ENCODE data around the gene ACTA2. TPM values are rescaled to one million over a fixed set of nuclear protein-coding genes. Genes with fewer than 3 reads are reported as not detected.

ACTA2 gene
- total and polyA plus RNA-seq, 8 donors: 8.1 to 78.7 (median 32.2) TPM

DNA sequence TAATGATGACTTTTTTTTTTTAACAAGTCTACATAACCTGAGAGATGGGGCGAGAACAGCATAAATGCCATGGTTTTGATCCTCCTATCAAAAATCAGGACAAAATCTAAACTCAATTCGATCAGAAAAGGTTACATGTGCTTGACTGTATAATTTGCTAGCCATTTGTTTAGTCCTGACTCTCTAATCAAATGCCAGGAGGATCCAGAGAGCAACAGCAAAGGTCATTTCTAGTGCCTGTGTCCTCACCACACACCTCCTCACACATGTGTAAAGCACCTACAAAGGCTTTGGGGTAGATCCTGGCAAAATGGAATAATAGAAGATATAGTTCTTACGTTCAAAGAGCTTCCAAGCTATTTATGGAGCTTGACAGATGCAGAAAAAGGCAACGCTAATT, 27.0 kb upstream of the ACTA2 start:
- TF ChIP-seq, protein P1, sequence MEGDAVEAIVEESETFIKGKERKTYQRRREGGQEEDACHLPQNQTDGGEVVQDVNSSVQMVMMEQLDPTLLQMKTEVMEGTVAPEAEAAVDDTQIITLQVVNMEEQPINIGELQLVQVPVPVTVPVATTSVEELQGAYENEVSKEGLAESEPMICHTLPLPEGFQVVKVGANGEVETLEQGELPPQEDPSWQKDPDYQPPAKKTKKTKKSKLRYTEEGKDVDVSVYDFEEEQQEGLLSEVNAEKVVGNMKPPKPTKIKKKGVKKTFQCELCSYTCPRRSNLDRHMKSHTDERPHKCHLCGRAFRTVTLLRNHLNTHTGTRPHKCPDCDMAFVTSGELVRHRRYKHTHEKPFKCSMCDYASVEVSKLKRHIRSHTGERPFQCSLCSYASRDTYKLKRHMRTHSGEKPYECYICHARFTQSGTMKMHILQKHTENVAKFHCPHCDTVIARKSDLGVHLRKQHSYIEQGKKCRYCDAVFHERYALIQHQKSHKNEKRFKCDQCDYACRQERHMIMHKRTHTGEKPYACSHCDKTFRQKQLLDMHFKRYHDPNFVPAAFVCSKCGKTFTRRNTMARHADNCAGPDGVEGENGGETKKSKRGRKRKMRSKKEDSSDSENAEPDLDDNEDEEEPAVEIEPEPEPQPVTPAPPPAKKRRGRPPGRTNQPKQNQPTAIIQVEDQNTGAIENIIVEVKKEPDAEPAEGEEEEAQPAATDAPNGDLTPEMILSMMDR (IDR thresholded peaks at IDR 0.05): no peak
- no peak for ATAC-seq
- no peaks in the 10 kb centered on the region for H3K27me3 ChIP-seq
- H3K27ac ChIP-seq: no peak overlapping the region
- no peaks in the 10 kb centered on the region for H3K36me3 ChIP-seq
- FAIRE-seq: no peak
- H3K9me3 ChIP-seq: no peaks in the 10 kb centered on the region
- H3K4me3 ChIP-seq: no peak overlapping the region
- no peak for DNase-seq
- WGBS, 2 donors: 79% methylated on average over 4 of the region's 4 CpGs
- H3K4me1 ChIP-seq: peaks cover 5 to 7% (median 6%) of the 10 kb centered on the region in 3 donors
- intact Hi-C loops (cut with DNase I): no loop called here

DNA sequence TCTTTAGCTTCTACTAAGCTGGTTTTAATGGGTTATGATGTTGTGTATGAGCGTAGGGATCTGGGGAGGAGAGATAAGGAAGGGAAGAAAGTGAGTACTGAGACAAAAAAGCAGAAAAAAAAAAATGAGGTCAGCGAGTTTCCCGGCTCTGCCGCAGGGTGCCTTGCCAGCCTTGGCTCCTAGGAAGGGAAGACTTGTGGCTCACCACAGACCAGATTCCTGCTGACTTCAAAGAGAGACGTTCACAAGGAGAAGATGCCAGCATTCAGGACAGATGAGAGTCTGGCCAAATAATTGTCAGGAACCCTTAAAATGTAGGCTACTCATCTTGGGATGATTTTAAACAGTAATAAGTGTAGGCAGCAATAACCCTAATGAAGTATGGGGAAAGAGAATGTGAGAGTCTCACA, 26.6 kb upstream of the ACTA2 start:
- intact Hi-C loops (cut with DNase I): no loop called here
- Histone ChIP-seq H3K4me1 (peaks cover 5 to 11% (median 11%) of the 10 kb centered on the region in 3 donors), H3K27me3 (no peaks in the 10 kb centered on the region), H3K9me3 (no peaks in the 10 kb centered on the region), H3K4me3 (no peak overlapping the region), H3K36me3 (no peaks in the 10 kb centered on the region), H3K27ac (no peak overlapping the region)
- TF ChIP-seq, protein P1 (IDR thresholded peaks at IDR 0.05): no peak
- FAIRE-seq: peak; percentile 17
- DNase-seq: no peak
- peak in 1 of 4 donors; percentile 26 for ATAC-seq
- 65 to 68% methylated on average over 5 of the region's 5 CpGs for WGBS, 2 donors

DNA sequence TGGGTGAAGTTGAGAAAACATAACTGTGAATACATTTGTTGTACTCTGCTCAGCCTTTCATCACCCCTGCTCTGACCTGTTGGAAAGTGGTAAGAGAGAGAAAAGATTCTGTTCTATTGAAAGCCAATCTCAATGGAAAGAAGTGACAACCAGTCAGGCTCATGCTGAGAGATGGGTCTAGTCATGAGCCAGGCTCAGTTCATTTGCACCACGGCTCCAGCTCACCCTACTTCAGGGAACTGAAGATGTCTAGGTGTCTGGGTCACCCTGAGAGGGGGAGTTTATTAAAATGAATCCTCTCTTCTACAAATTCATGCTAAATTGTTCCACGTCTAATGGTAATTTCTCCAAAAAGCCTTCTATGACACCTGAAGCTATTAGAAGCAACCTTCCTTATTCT, 25.9 kb upstream of the ACTA2 start:
- DNase-seq: no peak
- H3K27me3 ChIP-seq: no peaks in the 10 kb centered on the region
- WGBS, 2 donors: 92 to 96% methylated on average over 2 of the region's 2 CpGs
- H3K4me1 ChIP-seq: peaks cover 5 to 13% (median 13%) of the 10 kb centered on the region in 3 donors
- no peak for ATAC-seq
- no peaks in the 10 kb centered on the region for H3K36me3 ChIP-seq
- intact Hi-C loops (cut with DNase I): no loop called here
- no peak for FAIRE-seq
- H3K4me3 ChIP-seq: no peak overlapping the region
- H3K27ac ChIP-seq: no peak overlapping the region
- H3K9me3 ChIP-seq: no peaks in the 10 kb centered on the region
- TF ChIP-seq, protein P1 (IDR thresholded peaks at IDR 0.05): no peak

DNA sequence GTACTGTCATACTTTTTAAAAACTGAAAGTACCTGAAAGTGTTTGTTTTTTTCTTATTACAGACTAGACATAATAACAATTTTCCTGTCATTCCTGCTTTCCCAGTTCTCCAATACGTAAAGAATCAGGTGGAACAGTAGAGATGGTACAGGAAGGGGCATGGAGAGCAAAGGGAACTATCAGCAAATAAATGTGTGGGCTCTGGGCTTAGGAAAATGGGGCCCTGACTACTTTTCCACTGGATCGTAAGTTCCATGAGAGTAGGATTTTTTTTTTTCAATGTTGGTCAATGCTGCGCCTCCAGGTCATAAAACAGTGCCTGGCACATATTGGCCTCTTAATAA, 22.8 kb upstream of the ACTA2 start:
- FAIRE-seq (no peak), ATAC-seq (peak; percentile 7 to 44 (median 28)), DNase-seq (no peak)
- no peaks in the 10 kb centered on the region for H3K36me3 ChIP-seq
- H3K9me3 ChIP-seq: no peaks in the 10 kb centered on the region
- peaks cover 5 to 13% (median 10%) of the 10 kb centered on the region in 3 donors for H3K4me1 ChIP-seq
- peak overlapping the region in 2 of 4 donors; percentile 25 to 31 for H3K4me3 ChIP-seq
- peak overlapping the region in 2 of 4 donors; percentile 71 to 75 for H3K27ac ChIP-seq
- H3K27me3 ChIP-seq: no peaks in the 10 kb centered on the region
- 45 to 46% methylated on average over 3 of the region's 3 CpGs for WGBS, 2 donors
- intact Hi-C loops (cut with DNase I): no loop called here
- TF ChIP-seq, protein P1 (IDR thresholded peaks at IDR 0.05): no peak

DNA sequence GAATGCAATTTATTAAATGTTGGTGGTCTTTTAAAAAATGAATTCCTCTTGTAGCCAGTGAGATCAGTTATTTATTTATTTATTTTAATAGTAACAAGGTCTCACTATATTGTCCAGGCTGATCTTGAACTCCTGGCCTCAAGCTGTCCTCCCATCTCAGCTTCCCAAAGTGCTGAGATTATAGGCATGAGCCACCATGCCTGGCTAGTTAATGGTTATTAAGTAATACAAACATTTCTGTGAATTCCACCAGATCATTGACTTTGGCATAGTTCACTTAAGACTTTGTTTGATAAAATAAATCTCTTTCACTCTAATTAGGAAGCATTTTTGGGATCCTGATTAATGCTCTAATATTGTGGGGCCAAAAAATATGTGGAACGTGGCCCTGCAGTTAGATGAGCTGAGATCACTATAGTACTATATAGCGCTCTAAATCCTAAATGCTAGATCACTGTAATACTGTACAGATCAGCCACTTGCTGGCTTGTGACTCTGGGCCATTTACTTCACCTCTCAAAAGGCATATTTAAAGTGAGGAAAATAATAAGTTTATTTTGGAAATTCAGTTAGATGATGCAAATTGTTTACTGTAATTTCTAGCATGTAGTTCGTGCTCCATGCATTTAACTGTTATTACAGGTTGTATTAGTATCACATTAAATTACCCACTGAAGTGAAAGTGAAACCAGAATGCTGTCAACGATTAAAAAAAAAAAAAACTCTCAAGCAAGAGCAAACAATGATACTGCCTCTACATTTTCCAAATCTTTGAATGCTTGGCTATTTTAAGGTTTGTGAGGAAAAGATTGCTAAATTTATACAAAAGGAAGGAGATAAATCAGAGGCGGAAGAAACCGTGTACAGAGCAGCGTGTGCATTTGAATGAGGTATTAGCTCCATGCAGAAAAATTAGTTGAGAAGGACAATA, 22.1 kb upstream of the ACTA2 start:
- H3K9me3 ChIP-seq: no peaks in the 10 kb centered on the region
- peaks cover 5 to 13% (median 10%) of the 10 kb centered on the region in 3 donors for H3K4me1 ChIP-seq
- ATAC-seq: peak; percentile 84 to 90 (median 87)
- H3K27ac ChIP-seq: peak overlapping the region in 2 of 4 donors; percentile 71 to 75
- intact Hi-C loops (cut with DNase I): no loop called here
- WGBS, 2 donors: 6 to 8% methylated on average over 7 of the region's 7 CpGs
- DNase-seq: no peak
- H3K4me3 ChIP-seq: peak overlapping the region in 2 of 4 donors; percentile 25 to 31
- no peaks in the 10 kb centered on the region for H3K27me3 ChIP-seq
- peak; percentile 70 for FAIRE-seq
- TF ChIP-seq, protein P1 (IDR thresholded peaks at IDR 0.05): no peak
- H3K36me3 ChIP-seq: no peaks in the 10 kb centered on the region

All from pancreas (tissue), 10 donors.